Activated naive CD4-positive, alpha-beta T cell treated with anti-CD3 and anti-CD28 coated beads, Interleukin-2, amount 50 U/mL, for 24 hours (primary cell): ENCODE data around the gene ICAM5.

Source experiments
- H3K27ac Mint-ChIP-seq: one replicate; pipeline ENCODE4 v1.8.0; 2021; ENCODE audit warnings: mild to moderate bottlenecking, mixed read lengths
- H3K27me3 Mint-ChIP-seq: one replicate; pipeline ENCODE4 v1.8.0; 2021; ENCODE audit warnings: mixed read lengths
- H3K36me3 Mint-ChIP-seq: one replicate; pipeline ENCODE4 v1.8.0; 2021; ENCODE audit warnings: mixed read lengths
- H3K4me1 Mint-ChIP-seq: one replicate; pipeline ENCODE4 v1.8.0; 2021; ENCODE audit warnings: mixed read lengths
- H3K4me3 Mint-ChIP-seq: one replicate; pipeline ENCODE4 v1.8.0; 2021; ENCODE audit warnings: mild to moderate bottlenecking, mixed read lengths
- H3K9me3 Mint-ChIP-seq: one replicate; pipeline ENCODE4 v1.8.0; 2021; ENCODE audit warnings: mixed read lengths

The ICAM5 gene

DNA sequence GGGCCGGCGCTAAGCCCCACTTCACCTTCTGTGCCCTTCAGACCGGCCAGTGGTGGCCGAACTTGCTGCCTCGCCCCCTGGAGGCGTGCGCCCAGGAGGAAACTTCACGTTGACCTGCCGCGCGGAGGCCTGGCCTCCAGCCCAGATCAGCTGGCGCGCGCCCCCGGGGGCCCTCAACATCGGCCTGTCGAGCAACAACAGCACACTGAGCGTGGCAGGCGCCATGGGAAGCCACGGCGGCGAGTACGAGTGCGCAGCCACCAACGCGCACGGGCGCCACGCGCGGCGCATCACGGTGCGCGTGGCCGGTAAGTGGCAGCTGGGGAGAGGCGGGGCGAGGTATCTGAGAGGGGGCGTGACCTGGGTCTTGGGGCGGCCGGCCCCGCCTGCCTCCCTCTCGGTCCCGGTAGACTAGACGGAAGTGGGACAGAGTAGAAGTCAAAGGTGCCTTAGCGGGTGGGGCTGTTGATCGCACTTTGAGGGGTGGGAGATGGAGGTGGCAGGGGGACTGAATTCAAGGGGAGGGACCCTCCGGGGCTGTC, 5.6 kb downstream of the ICAM5 start:
- Mint-ChIP-seq H3K27me3 (peaks cover 26% of the 10 kb centered on the region), H3K9me3 (no peaks in the 10 kb centered on the region), H3K27ac (peak overlapping the region; percentile 70), H3K36me3 (no peaks in the 10 kb centered on the region), H3K4me1 (peaks cover 30% of the 10 kb centered on the region), H3K4me3 (peak overlapping the region; percentile 83)

DNA sequence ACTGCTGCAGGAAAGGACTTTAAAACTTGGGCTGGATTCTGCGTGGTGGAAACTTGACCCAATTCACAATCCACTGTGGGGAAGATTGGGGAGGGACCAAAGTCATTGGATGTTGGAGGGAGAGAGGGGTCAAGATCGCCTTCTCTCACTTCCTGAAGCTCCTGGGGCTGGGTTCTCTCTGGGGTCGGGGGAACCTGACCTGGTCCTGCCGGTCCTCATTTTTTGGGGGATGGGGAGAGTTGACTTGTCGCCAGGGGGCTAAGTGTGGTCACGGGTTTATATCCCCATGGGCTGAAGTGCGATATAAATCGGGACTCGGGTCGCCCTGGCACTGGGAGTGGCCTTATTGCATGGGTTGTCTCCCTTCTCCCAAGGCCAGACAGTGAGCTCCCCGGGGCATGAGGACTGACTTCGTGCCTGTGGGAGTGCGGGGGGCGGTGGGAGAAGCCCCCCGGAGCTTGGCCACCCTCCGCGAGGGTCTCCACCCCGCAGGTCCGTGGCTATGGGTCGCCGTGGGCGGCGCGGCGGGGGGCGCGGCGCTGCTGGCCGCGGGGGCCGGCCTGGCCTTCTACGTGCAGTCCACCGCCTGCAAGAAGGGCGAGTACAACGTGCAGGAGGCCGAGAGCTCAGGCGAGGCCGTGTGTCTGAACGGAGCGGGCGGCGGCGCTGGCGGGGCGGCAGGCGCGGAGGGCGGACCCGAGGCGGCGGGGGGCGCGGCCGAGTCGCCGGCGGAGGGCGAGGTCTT, 6.3 kb downstream of the ICAM5 start:
- H3K27ac Mint-ChIP-seq = peak overlapping the region; percentile 70
- no peaks in the 10 kb centered on the region for H3K9me3 Mint-ChIP-seq
- H3K27me3 Mint-ChIP-seq = peaks cover 22% of the 10 kb centered on the region
- peaks cover 25% of the 10 kb centered on the region for H3K4me1 Mint-ChIP-seq
- H3K4me3 Mint-ChIP-seq = peak overlapping the region; percentile 83
- H3K36me3 Mint-ChIP-seq = no peaks in the 10 kb centered on the region

- Mint-ChIP-seq H3K9me3 (no peaks in the 10 kb centered on the region), H3K36me3 (no peaks in the 10 kb centered on the region), H3K27me3 (peaks cover 4% of the 10 kb centered on the region), H3K4me1 (peaks cover 13% of the 10 kb centered on the region), H3K27ac (no peak overlapping the region), H3K4me3 (no peak overlapping the region)
Measured at GRCh38 chr19:10299545-10300458, 10.1 kb downstream of the ICAM5 start.

- no peaks in the 10 kb centered on the region for H3K36me3 Mint-ChIP-seq
- H3K27ac Mint-ChIP-seq = no peak overlapping the region
- H3K4me3 Mint-ChIP-seq = no peak overlapping the region
- H3K4me1 Mint-ChIP-seq = peaks cover 7% of the 10 kb centered on the region
- H3K27me3 Mint-ChIP-seq = no peaks in the 10 kb centered on the region
- H3K9me3 Mint-ChIP-seq = no peaks in the 10 kb centered on the region
Measured at GRCh38 chr19:10305139-10305806, 15.5 kb downstream of the ICAM5 start.

DNA sequence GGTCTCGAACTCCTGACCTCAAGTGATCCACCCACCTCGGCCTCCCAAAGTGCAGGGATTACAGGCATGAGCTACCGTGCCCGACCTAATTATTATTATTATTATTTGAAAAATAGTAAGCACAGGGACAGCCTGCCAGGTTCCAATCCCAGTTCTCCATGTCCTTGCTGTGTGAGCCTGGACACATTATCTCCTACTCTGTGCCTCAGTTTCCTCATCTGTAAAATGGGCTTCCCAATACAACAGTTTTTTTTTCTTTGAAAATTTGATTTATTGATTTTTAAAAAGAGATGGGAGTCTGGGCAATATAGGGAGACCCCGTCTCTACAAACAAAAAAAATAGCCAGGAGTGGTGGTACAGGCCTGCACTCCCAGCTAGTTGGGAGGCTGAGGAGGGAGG, 16.6 kb downstream of the ICAM5 start:
- no peaks in the 10 kb centered on the region for H3K36me3 Mint-ChIP-seq
- H3K4me1 Mint-ChIP-seq = peaks cover 7% of the 10 kb centered on the region
- H3K4me3 Mint-ChIP-seq = no peak overlapping the region
- no peak overlapping the region for H3K27ac Mint-ChIP-seq
- H3K9me3 Mint-ChIP-seq = no peaks in the 10 kb centered on the region
- no peaks in the 10 kb centered on the region for H3K27me3 Mint-ChIP-seq

DNA sequence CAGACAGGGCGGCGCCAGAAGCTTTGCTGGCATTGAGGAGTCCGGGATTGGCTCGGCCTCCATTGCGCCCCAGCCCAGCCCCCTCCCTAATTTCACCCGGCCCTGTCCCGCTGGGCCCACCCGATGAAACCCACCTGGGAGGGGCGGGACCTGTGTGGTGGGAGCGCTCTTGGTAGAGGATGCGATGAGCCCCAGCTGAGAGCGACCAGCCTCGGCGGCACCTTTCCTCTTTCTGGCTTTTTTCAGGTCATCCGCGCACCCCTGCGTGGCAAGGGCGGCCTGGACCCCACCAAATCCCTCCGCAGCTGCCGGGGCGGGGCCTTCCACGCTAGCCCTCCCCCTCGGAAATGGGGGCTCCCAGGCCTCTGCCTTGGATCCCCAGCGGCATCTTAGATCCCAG, 19.7 kb downstream of the ICAM5 start, which contains the start of gene ZGLP1:
TSS of gene ZGLP1 (minus strand) at position 393 of the 400 bp plus-strand sequence.
- Mint-ChIP-seq H3K4me3 (no peak within 1 kb of the TSS), H3K9me3 (no peaks in the 10 kb centered on the region), H3K4me1 (peaks cover 3% of the 10 kb centered on the region), H3K27ac (no peak within 1 kb of the TSS), H3K27me3 (no peaks in the 10 kb centered on the region), H3K36me3 (no peaks in the 10 kb centered on the region)

GRCh38 chr19:10315335-10316214, 25.8 kb downstream of the ICAM5 start, which contains the start of gene FDX2:
Gene FDX2, minus strand, starts transcription at chr19:10316015. Its CDS starts 19 bp downstream, at chr19:10315996.
- Mint-ChIP-seq H3K27me3 (no peaks in the 10 kb centered on the region), H3K9me3 (no peaks in the 10 kb centered on the region), H3K27ac (peak within 1 kb of the TSS; percentile 91), H3K4me3 (peak within 1 kb of the TSS; percentile 89), H3K4me1 (peaks cover 21% of the 10 kb centered on the region), H3K36me3 (peaks cover 12% of the 10 kb centered on the region)

GRCh38 chr19:10316229-10317044, 26.7 kb downstream of the ICAM5 start:
- H3K9me3 Mint-ChIP-seq = no peaks in the 10 kb centered on the region
- H3K27me3 Mint-ChIP-seq = no peaks in the 10 kb centered on the region
- H3K27ac Mint-ChIP-seq = peak overlapping the region; percentile 74
- peaks cover 21% of the 10 kb centered on the region for H3K4me1 Mint-ChIP-seq
- peak overlapping the region; percentile 89 for H3K4me3 Mint-ChIP-seq
- H3K36me3 Mint-ChIP-seq = peaks cover 12% of the 10 kb centered on the region

DNA sequence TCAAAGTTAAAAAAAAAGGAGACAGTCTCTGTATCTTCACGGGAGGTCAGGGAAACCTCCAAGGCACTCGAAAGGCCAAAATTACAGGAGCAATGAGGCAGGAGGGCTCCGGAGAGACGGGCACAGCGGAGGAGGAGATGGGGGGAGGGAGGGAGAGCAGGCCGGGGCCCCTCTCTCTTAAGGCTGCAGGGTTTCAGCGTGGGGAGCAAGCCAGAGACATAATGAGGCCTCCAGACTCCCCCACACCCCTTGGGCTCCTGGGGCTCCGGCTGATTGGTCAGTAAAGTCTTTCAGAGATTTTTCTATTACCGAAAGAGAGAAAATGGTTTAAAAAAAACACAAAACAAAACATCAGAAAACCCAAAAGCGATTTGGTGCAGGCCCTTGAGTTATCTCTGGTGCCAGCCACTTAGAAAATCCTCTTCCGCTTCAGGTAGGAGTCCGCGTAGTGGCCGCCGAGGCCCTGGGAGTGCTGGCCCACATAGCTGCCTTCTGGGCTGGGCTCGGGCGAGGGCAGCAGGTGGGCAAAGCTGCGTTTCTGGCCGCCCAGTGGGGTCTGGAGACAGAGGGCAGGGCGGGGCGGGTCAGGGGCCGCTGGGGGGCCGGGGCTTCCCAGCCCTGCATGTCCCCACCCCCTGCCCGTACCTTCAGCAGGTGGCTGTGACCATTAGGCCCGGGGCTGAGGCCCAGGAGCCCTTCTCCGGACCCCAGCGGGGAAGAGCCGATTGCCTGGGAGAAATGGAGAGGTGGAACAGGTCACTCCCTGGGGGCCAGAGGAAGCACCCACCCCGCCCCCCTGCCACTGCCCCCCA, 27.5 kb downstream of the ICAM5 start:
- peaks cover 21% of the 10 kb centered on the region for H3K4me1 Mint-ChIP-seq
- H3K27ac Mint-ChIP-seq = no peak overlapping the region
- no peak overlapping the region for H3K4me3 Mint-ChIP-seq
- no peaks in the 10 kb centered on the region for H3K27me3 Mint-ChIP-seq
- peaks cover 12% of the 10 kb centered on the region for H3K36me3 Mint-ChIP-seq
- no peaks in the 10 kb centered on the region for H3K9me3 Mint-ChIP-seq

GRCh38 chr19:10317857-10318462, 28.2 kb downstream of the ICAM5 start:
- Mint-ChIP-seq H3K27me3 (no peaks in the 10 kb centered on the region), H3K27ac (no peak overlapping the region)

DNA sequence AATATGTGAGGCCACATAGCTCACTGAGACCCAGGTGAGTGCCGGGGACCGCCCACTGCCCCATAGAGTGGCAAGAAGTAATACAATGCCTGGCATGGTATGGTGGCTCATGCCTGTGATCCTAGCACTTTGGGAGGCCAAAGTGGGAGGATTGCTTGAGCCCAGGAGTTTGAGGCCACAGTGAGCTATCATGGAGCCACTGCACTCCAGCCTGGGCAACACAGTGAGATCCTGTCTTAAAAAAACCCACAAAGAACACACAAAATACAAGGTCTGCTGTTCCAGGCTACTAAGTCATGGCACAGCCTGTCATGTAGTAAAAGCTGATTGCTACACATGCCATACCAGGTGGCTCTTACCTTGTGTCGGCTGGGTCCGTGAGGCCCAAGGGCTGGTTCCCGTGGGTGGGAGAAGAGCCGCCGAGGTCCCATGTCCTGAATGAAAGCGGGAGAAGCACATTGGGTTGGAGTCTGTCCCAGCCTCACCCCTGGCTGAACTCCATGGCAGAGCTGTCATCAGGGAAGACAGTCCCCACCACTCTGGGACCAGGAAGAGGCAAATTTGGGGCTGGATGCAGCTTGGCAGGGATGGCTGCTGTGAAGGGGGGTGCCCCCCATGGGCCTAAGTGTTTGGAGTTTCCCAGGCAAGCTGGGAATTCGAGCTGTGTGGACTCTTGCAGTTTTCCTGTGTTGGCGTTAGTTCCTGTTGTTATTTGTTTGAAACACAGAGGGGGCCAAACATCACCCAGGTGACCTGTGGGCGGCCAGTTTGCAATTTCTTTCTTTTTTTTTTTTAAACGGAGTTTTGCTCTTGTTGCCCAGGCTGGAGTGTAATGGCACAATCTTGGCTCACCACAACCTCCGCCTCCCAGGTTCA, 29.3 kb downstream of the ICAM5 start:
- Mint-ChIP-seq H3K27ac (no peak overlapping the region), H3K27me3 (no peaks in the 10 kb centered on the region), H3K4me3 (no peak overlapping the region), H3K9me3 (no peaks in the 10 kb centered on the region), H3K4me1 (peaks cover 21% of the 10 kb centered on the region), H3K36me3 (peaks cover 12% of the 10 kb centered on the region)

More at GRCh38 chr19:10317857-10318462, 28.2 kb downstream of the ICAM5 start:
- Mint-ChIP-seq H3K9me3 (no peaks in the 10 kb centered on the region), H3K4me1 (peaks cover 21% of the 10 kb centered on the region), H3K4me3 (no peak overlapping the region), H3K36me3 (peaks cover 12% of the 10 kb centered on the region)
